Astrocyte of the hippocampus (primary cell): Measurements from ENCODE around the gene PFDN4.

ENCODE experiments used
- DNase-seq: peaks from one replicate; pipeline ENCODE4 v3.0.0; 2011; ENCODE audit warnings: low read depth, low spot score

Gene PFDN4

GRCh38 chr20:54173653-54174456, 34.0 kb upstream of the PFDN4 start, which contains the start of gene CYP24A1:
CYP24A1 (minus strand) TSS chr20:54173986; CDS start chr20:54173579, 407 bp downstream.
- DNase-seq, result peak; percentile 41

GRCh38 chr20:54174457-54175175, 33.3 kb upstream of the PFDN4 start:
- peak; percentile 14 for DNase-seq

GRCh38 chr20:54176610-54177009, 31.3 kb upstream of the PFDN4 start:
- DNase-seq, result peak; percentile 26

GRCh38 chr20:54177378-54177777, 30.5 kb upstream of the PFDN4 start:
- no peak for DNase-seq

GRCh38 chr20:54178256-54178655, 29.6 kb upstream of the PFDN4 start:
- no peak for DNase-seq

- DNase-seq, result no peak
These were observed 27.9 kb upstream of the PFDN4 start for GRCh38 chr20:54179946-54180345.

- DNase-seq, result no peak
These were observed 27.0 kb upstream of the PFDN4 start for GRCh38 chr20:54180931-54181330.

- DNase-seq, result no peak
These were observed 23.8 kb upstream of the PFDN4 start for GRCh38 chr20:54184071-54184470.

- no peak for DNase-seq
These were observed 22.8 kb upstream of the PFDN4 start for GRCh38 chr20:54184904-54185626.

- DNase-seq, result no peak
These were observed 19.6 kb upstream of the PFDN4 start for GRCh38 chr20:54188132-54188849.

- no peak for DNase-seq
These were observed 18.3 kb upstream of the PFDN4 start for GRCh38 chr20:54189630-54190029.

GRCh38 chr20:54190217-54190616, 17.7 kb upstream of the PFDN4 start:
- no peak for DNase-seq

- no peak for DNase-seq
These were observed 14.1 kb upstream of the PFDN4 start for GRCh38 chr20:54193817-54194216.

- peak; percentile 25 for DNase-seq
These were observed 13.0 kb upstream of the PFDN4 start for GRCh38 chr20:54194724-54195438.

GRCh38 chr20:54195483-54196472, 12.1 kb upstream of the PFDN4 start:
- no peak for DNase-seq

GRCh38 chr20:54197621-54198604, 10.0 kb upstream of the PFDN4 start:
- peak; percentile 64 for DNase-seq

- no peak for DNase-seq
These were observed 8.6 kb upstream of the PFDN4 start for GRCh38 chr20:54199283-54199682.

- peak; percentile 88 for DNase-seq
These were observed 8.1 kb upstream of the PFDN4 start for GRCh38 chr20:54199721-54200176.
